Neural progenitor cell (in vitro differentiated cells): ENCODE measurements around the gene WDR33. TPM values are rescaled to one million over a fixed set of nuclear protein-coding genes. Genes with fewer than 3 reads are reported as not detected.

Experiments
- DNase-seq: peaks from one replicate; pipeline ENCODE4 v3.0.0-alpha.2; 2016; ENCODE audit warnings: low spot score
- H2AFZ ChIP-seq: fragments of 200-600 bp; sonication (generic); replicated peaks from 2 replicates; pipeline ENCODE4 v1.6.1; 2016; ENCODE audit warnings: antibody characterized with exemption
- H3F3A ChIP-seq: fragments of 200-600 bp; sonication (generic); 2 replicates; pipeline ENCODE4 v1.6.1; 2016; ENCODE audit warnings: antibody characterized with exemption, low read depth
- H3K27ac ChIP-seq: fragments of 200-600 bp; sonication (generic); 2 replicates; pipeline ENCODE4 v1.5.1; 2016; ENCODE audit warnings: mild to moderate bottlenecking
- H3K27me3 ChIP-seq: fragments of 200-600 bp; sonication (generic); 2 replicates; pipeline ENCODE4 v1.6.1; 2016; ENCODE audit warnings: mild to moderate bottlenecking, moderate library complexity
- H3K36me3 ChIP-seq: fragments of 200-600 bp; sonication (generic); 2 replicates; pipeline ENCODE4 v1.5.1; 2016
- H3K4me1 ChIP-seq: fragments of 200-600 bp; sonication (generic); 2 replicates; pipeline ENCODE4 v1.6.1; 2016; ENCODE audit warnings: mixed run types
- H3K4me2 ChIP-seq: fragments of 200-600 bp; sonication (generic); 2 replicates; pipeline ENCODE4 v1.6.1; 2016
- H3K4me3 ChIP-seq: fragments of 200-600 bp; sonication (generic); 2 replicates; pipeline ENCODE4 v1.5.1; 2016
- H3K79me2 ChIP-seq: fragments of 200-600 bp; sonication (generic); 2 replicates; pipeline ENCODE4 v1.6.1; 2016; ENCODE audit warnings: low read depth
- H3K9ac ChIP-seq: fragments of 200-600 bp; sonication (generic); 2 replicates; pipeline ENCODE4 v1.6.1; 2016
- H3K9me3 ChIP-seq: fragments of 200-600 bp; sonication (generic); 2 replicates; pipeline ENCODE4 v1.5.1; 2016; ENCODE audit warnings: low read depth
- H4K20me1 ChIP-seq: fragments of 200-600 bp; sonication (generic); 2 replicates; pipeline ENCODE4 v1.6.1; 2016; ENCODE audit warnings: low read depth
- H3K27ac Mint-ChIP-seq: 3 replicates; pipeline ENCODE4 v1.8.0; 2021; ENCODE audit warnings: mixed read lengths
- H3K27me3 Mint-ChIP-seq: 2 replicates; pipeline ENCODE4 v1.8.0; 2022; ENCODE audit warnings: low read depth, mild to moderate bottlenecking, inconsistent platforms, moderate library complexity, mixed read lengths; ENCODE audit not compliant: insufficient read depth
- H3K36me3 Mint-ChIP-seq: 3 replicates; pipeline ENCODE4 v1.8.0; 2021; ENCODE audit warnings: mixed read lengths
- H3K4me1 Mint-ChIP-seq: 3 replicates; pipeline ENCODE4 v1.8.0; 2021; ENCODE audit warnings: mixed read lengths
- H3K4me3 Mint-ChIP-seq: 3 replicates; pipeline ENCODE4 v1.8.0; 2021; ENCODE audit warnings: mild to moderate bottlenecking, moderate library complexity, mixed read lengths
- H3K9me3 Mint-ChIP-seq: 3 replicates; pipeline ENCODE4 v1.8.0; 2020; ENCODE audit warnings: mixed read lengths
- CTCF ChIP-seq: fragments of 200-600 bp; sonication (generic); IDR thresholded peaks from 2 replicates; pipeline ENCODE4 v1.5.1; 2017; ENCODE audit warnings: antibody characterized with exemption, mild to moderate bottlenecking
- EZH2 ChIP-seq: fragments of 200-600 bp; sonication (generic); IDR thresholded peaks from 2 replicates; pipeline ENCODE4 v1.6.1; 2017; ENCODE audit warnings: antibody characterized with exemption, mild to moderate bottlenecking, moderate library complexity
- EZH2phosphoT487 ChIP-seq: fragments of 200-600 bp; sonication (generic); IDR thresholded peaks from 2 replicates; pipeline ENCODE4 v1.6.1; 2017; ENCODE audit warnings: antibody characterized with exemption
- total RNA-seq: library from RNA; depleted of rRNA; stranded (reverse); fragments of >200 nt; gene quantifications from 2 replicates; pipeline ENCODE4 v1.2.3, GENCODE V29; 2015; ENCODE audit warnings: low replicate concordance

Gene WDR33
- total RNA-seq, 1 donor from 2014 or later = 83.4 TPM

GRCh38 chr2:127664065-127664894 is 146.7 kb downstream of the WDR33 start:
- peaks cover 53% of the 10 kb centered on the region for H3K27me3 ChIP-seq
- peak overlapping the region; percentile 90 for H2AFZ ChIP-seq
- H3K27ac Mint-ChIP-seq = no peak overlapping the region
- no peaks in the 10 kb centered on the region for H4K20me1 ChIP-seq
- H3K4me1 ChIP-seq = peaks cover 8% of the 10 kb centered on the region
- H3K4me3 Mint-ChIP-seq = no peak overlapping the region
- DNase-seq = peak; percentile 74
- no peaks in the 10 kb centered on the region for H3F3A ChIP-seq
- H3K27me3 Mint-ChIP-seq = peaks cover 20% of the 10 kb centered on the region
- H3K9me3 Mint-ChIP-seq = peaks cover 16% of the 10 kb centered on the region
- no peaks in the 10 kb centered on the region for H3K36me3 Mint-ChIP-seq
- peak overlapping the region; percentile 48 for H3K4me3 ChIP-seq
- no peak overlapping the region for H3K9ac ChIP-seq
- no peaks in the 10 kb centered on the region for H3K79me2 ChIP-seq
- H3K4me2 ChIP-seq = peak overlapping the region; percentile 91
- H3K9me3 ChIP-seq = no peaks in the 10 kb centered on the region
- H3K27ac ChIP-seq = no peak overlapping the region
- no peaks in the 10 kb centered on the region for H3K36me3 ChIP-seq
- no peak for TF ChIP-seq CTCF
- TF ChIP-seq EZH2phosphoT487 = peak; percentile 77
- TF ChIP-seq EZH2 = peak; percentile 84
- H3K4me1 Mint-ChIP-seq = peaks cover 13% of the 10 kb centered on the region

GRCh38 chr2:127663566-127664064 is 147.4 kb downstream of the WDR33 start:
- Mint-ChIP-seq H3K27ac (no peak overlapping the region), H3K27me3 (peaks cover 22% of the 10 kb centered on the region), H3K36me3 (no peaks in the 10 kb centered on the region), H3K4me3 (no peak overlapping the region), H3K9me3 (peaks cover 12% of the 10 kb centered on the region), H3K4me1 (peaks cover 13% of the 10 kb centered on the region)
- H3F3A ChIP-seq = no peaks in the 10 kb centered on the region
- no peaks in the 10 kb centered on the region for H3K9me3 ChIP-seq
- peak overlapping the region; percentile 91 for H3K4me2 ChIP-seq
- H3K4me1 ChIP-seq = peaks cover 8% of the 10 kb centered on the region
- H3K9ac ChIP-seq = no peak overlapping the region
- no peaks in the 10 kb centered on the region for H3K36me3 ChIP-seq
- no peak overlapping the region for H2AFZ ChIP-seq
- TF ChIP-seq CTCF (no peak), EZH2 (no peak), EZH2phosphoT487 (no peak)
- peak overlapping the region; percentile 48 for H3K4me3 ChIP-seq
- peaks cover 53% of the 10 kb centered on the region for H3K27me3 ChIP-seq
- no peaks in the 10 kb centered on the region for H3K79me2 ChIP-seq
- H4K20me1 ChIP-seq = no peaks in the 10 kb centered on the region
- no peak overlapping the region for H3K27ac ChIP-seq
- no peak for DNase-seq

GRCh38 chr2:127662937-127663565 is 147.9 kb downstream of the WDR33 start:
- Mint-ChIP-seq H3K9me3 (peaks cover 10% of the 10 kb centered on the region), H3K27me3 (peaks cover 22% of the 10 kb centered on the region), H3K4me3 (no peak overlapping the region), H3K36me3 (no peaks in the 10 kb centered on the region), H3K27ac (no peak overlapping the region), H3K4me1 (peaks cover 13% of the 10 kb centered on the region)
- TF ChIP-seq EZH2phosphoT487 (no peak), EZH2 (no peak), CTCF (no peak)
- no peaks in the 10 kb centered on the region for H4K20me1 ChIP-seq
- H3K9ac ChIP-seq = no peak overlapping the region
- no peak for DNase-seq
- no peaks in the 10 kb centered on the region for H3K9me3 ChIP-seq
- no peak overlapping the region for H3K27ac ChIP-seq
- peaks cover 8% of the 10 kb centered on the region for H3K4me1 ChIP-seq
- H3F3A ChIP-seq = no peaks in the 10 kb centered on the region
- peaks cover 53% of the 10 kb centered on the region for H3K27me3 ChIP-seq
- no peak overlapping the region for H3K4me2 ChIP-seq
- no peak overlapping the region for H2AFZ ChIP-seq
- H3K4me3 ChIP-seq = no peak overlapping the region
- H3K36me3 ChIP-seq = no peaks in the 10 kb centered on the region
- no peaks in the 10 kb centered on the region for H3K79me2 ChIP-seq
